Stomach (tissue), 9 donors: ENCODE data around the gene NKIRAS2. TPM values are rescaled to one million over a fixed set of nuclear protein-coding genes. Genes with fewer than 3 reads are reported as not detected.

Experiments
- DNase-seq, 2 donors: peaks; one replicate each; pipeline versions ENCODE4 v3.0.0 to v3.0.0-alpha.2; 2013 to 2019
- H3K27ac ChIP-seq, 5 donors: fragments of 200-600 bp in 4 of 5; sonication (generic) in 4 of 5; one replicate each; pipeline ENCODE4 v1.5.1; 2013 to 2019; ENCODE audit warnings: mild to moderate bottlenecking in 1 of 5, moderate library complexity in 1 of 5
- H3K27me3 ChIP-seq, 3 donors: fragments of 200-600 bp; sonication (generic); one replicate each; pipeline ENCODE4 v1.5.1; 2017 to 2019; ENCODE audit warnings: mixed run types in 1 of 3
- H3K36me3 ChIP-seq, 4 donors: fragments of 200-600 bp; sonication (generic); 1 replicate in 3 of 4; 2 replicates in 1 of 4; pipeline ENCODE4 v1.5.1; 2016 to 2019
- H3K4me1 ChIP-seq, 4 donors: fragments of 200-600 bp; sonication (generic); one replicate each; pipeline ENCODE4 v1.5.1; 2016 to 2019
- H3K4me3 ChIP-seq, 4 donors: fragments of 200-600 bp; sonication (generic) in 3 of 4; one replicate each; pipeline ENCODE4 v1.5.1; 2016 to 2019; ENCODE audit warnings: mild to moderate bottlenecking in 1 of 4
- H3K9me3 ChIP-seq, 4 donors: fragments of 200-600 bp; sonication (generic); one replicate each; pipeline ENCODE4 v1.5.1; 2016 to 2019
- EP300 ChIP-seq: sonication (generic); formaldehyde crosslinking; IDR thresholded peaks from one replicate; pipeline ENCODE4 v1.6.1; 2017; ENCODE audit warnings: antibody characterized with exemption
- POLR2A ChIP-seq, 4 donors: fragments of 450-650 bp; IDR thresholded peaks; one replicate each; pipeline ENCODE4 v1.6.1; 2016; ENCODE audit warnings: antibody characterized with exemption in 4 of 4, control low read depth in 2 of 4, mild to moderate bottlenecking in 1 of 4, moderate library complexity in 1 of 4
- POLR2AphosphoS5 ChIP-seq, 3 donors: sonication (generic); formaldehyde crosslinking; IDR thresholded peaks; one replicate each; pipeline ENCODE4 v1.6.1; 2016; ENCODE audit warnings: antibody characterized with exemption in 3 of 3
- WGBS, 5 donors: extraction: QIAGEN DNeasy Blood & Tissue Kit in 3 of 5; methylation state at CpG; one replicate each; pipeline versions ENCODE4 v1.1.5 to v1.1.7; 2013 to 2018; 5-methylcytosine and 5-hydroxymethylcytosine counted together
- intact Hi-C: fragments of 100-400 bp; cut with DNase I; formaldehyde crosslinking; loops from one replicate; pipeline ENCODE4 v1.15.1; 2023; ENCODE audit warnings: low total_unique reads
- polyA plus RNA-seq, 3 donors: library from polyadenylated mRNA; stranded (reverse); fragments of 200-250 nt; gene quantifications; one replicate each; pipeline ENCODE4 v1.2.3, GENCODE V29; 2013
- total RNA-seq, 5 donors: library from RNA; depleted of rRNA; stranded (reverse); fragments of >200 nt; gene quantifications; one replicate each; pipeline versions ENCODE4 v1.1.0 to v1.2.3, GENCODE V29; 2014 to 2016
- TF ChIP-seq, protein P1 (sequence below), 7 experiments: fragments of 450-650 bp in 4 of 7; fragments of 200-600 bp in 3 of 7; sonication (generic) in 3 of 7; IDR thresholded peaks; one replicate each; pipeline ENCODE4 v1.5.1; 2016 to 2019; ENCODE audit warnings: antibody characterized with exemption in 7 of 7, control low read depth in 2 of 7, mild to moderate bottlenecking in 1 of 7
- donor health status: healthy with polysubstance abuse.
- donor health status: Bipolar disorder and iron deficiency.
- donor health status: healthy.

Gene NKIRAS2
- total and polyA plus RNA-seq, 8 donors = 7.5 to 28.5 (median 20.8) TPM

DNA sequence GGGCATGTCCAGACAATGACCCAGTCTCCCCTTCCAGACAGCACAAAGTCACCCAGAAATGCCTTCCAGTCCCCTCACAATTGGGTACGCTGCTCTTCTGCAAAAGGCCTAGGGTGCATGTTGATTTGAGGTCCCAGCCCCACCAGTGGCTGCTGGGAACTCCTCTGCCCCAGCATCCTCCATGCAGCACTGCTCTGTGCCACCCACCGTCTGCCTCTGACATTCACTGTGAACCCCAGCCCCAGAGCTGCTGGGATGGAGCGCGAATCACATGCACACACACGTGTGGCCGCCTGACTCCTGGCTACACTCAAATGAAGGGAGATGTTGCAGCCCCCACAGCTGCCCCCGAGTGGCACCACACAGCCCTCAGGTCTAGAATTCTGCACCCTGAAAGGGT, 31.8 kb downstream of the NKIRAS2 start:
- no peak overlapping the region for H3K27ac ChIP-seq
- no peak overlapping the region for H3K4me3 ChIP-seq
- H3K27me3 ChIP-seq = peaks cover 0 to 41% (median 17%) of the 10 kb centered on the region in 3 donors
- no peak for DNase-seq
- TF ChIP-seq, protein P1, sequence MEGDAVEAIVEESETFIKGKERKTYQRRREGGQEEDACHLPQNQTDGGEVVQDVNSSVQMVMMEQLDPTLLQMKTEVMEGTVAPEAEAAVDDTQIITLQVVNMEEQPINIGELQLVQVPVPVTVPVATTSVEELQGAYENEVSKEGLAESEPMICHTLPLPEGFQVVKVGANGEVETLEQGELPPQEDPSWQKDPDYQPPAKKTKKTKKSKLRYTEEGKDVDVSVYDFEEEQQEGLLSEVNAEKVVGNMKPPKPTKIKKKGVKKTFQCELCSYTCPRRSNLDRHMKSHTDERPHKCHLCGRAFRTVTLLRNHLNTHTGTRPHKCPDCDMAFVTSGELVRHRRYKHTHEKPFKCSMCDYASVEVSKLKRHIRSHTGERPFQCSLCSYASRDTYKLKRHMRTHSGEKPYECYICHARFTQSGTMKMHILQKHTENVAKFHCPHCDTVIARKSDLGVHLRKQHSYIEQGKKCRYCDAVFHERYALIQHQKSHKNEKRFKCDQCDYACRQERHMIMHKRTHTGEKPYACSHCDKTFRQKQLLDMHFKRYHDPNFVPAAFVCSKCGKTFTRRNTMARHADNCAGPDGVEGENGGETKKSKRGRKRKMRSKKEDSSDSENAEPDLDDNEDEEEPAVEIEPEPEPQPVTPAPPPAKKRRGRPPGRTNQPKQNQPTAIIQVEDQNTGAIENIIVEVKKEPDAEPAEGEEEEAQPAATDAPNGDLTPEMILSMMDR (IDR thresholded peaks at IDR 0.05) = no peak
- TF ChIP-seq POLR2AphosphoS5 (IDR thresholded peaks at IDR 0.05) = no peak
- no peak for TF ChIP-seq POLR2A (IDR thresholded peaks at IDR 0.05)
- TF ChIP-seq EP300 = no peak
- no peaks in the 10 kb centered on the region for H3K36me3 ChIP-seq
- H3K4me1 ChIP-seq = peaks cover 10 to 13% (median 12%) of the 10 kb centered on the region in 4 donors
- WGBS, 5 donors = 87 to 98% (median 91%) methylated on average over 7 of the region's 7 CpGs
- H3K9me3 ChIP-seq = no peaks in the 10 kb centered on the region
- intact Hi-C loops = no loop called here

DNA sequence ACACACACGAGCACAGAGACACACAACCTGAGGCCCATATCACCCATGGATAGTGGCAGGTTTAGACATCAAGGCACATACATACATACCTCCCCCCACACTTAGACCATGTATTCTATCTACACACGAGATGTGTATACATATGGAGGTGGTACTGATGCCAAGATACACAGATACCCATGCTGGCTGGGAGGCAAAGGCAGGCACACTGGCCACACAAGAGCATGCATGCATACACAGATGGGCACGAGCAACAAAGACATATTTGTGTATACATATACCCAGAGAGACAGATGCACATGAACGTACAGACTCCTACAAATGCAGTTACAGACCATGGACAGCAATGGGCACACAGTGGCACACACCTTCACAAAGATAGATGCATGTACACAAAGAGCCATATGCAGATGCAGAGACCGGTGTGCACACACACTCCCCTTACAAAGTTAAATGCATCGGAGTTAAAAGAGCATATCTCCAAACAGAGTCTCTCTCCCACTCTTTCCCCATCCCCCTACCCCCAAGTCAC, 32.5 kb downstream of the NKIRAS2 start:
- Histone ChIP-seq H3K4me3 (no peak overlapping the region), H3K27me3 (peaks cover 0 to 41% (median 17%) of the 10 kb centered on the region in 3 donors), H3K4me1 (peaks cover 10 to 13% (median 12%) of the 10 kb centered on the region in 4 donors), H3K9me3 (no peaks in the 10 kb centered on the region), H3K36me3 (no peaks in the 10 kb centered on the region), H3K27ac (no peak overlapping the region)
- no peak for TF ChIP-seq EP300
- TF ChIP-seq, protein P1 (IDR thresholded peaks at IDR 0.05) = no peak
- TF ChIP-seq POLR2A (IDR thresholded peaks at IDR 0.05) = no peak
- TF ChIP-seq POLR2AphosphoS5 (IDR thresholded peaks at IDR 0.05) = no peak
- WGBS, 5 donors = 55 to 64% (median 60%) methylated on average over 6 of the region's 6 CpGs
- intact Hi-C loops = no loop called here
- DNase-seq = no peak

DNA sequence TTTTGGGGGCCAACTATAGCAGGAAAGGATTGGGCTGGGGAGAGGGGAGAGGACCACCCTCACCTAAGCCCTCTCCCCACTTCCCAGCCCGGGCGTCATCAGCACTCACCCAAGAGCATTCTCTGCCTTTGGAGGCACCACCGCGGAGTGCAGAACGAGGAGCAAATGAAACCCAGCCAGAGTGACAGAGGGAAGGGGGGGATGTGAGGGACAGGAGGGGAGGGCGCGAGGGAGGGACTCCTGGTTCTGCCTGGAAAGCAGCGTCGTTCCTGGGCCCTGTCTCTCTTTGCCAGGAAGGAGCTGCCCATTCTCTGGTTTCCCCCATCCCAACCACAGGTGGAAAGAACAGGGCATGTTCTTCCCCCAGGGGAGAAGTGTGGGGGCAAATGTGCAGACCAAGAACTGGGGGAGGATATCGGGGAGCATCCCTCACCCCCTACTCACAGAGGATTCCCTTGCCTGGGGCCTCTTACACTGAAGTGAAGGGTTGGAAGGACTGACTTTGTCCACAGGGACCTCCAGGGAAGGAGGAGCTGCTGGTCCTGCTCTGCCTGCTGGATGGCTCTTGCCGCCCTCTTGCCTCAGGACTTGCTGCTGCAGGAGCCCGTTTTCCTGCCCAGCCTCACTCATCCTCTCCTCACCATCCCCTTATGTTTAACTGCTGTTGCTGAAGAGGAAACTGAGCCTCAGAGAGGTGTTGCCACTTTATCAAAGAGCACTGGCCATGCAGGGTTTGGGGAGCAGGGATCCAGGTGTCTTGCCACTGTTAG, 34.0 kb downstream of the NKIRAS2 start:
- no peak overlapping the region for H3K27ac ChIP-seq
- H3K36me3 ChIP-seq = no peaks in the 10 kb centered on the region
- DNase-seq = no peak
- H3K4me1 ChIP-seq = peaks cover 10 to 13% (median 12%) of the 10 kb centered on the region in 4 donors
- intact Hi-C loops = no loop called here
- 21 to 35% (median 22%) methylated on average over 9 to 12 of the region's 12 CpGs for WGBS, 5 donors
- H3K4me3 ChIP-seq = no peak overlapping the region
- no peaks in the 10 kb centered on the region for H3K9me3 ChIP-seq
- peaks cover 0 to 50% (median 17%) of the 10 kb centered on the region in 3 donors for H3K27me3 ChIP-seq
- no peak for TF ChIP-seq POLR2A (IDR thresholded peaks at IDR 0.05)
- no peak for TF ChIP-seq POLR2AphosphoS5 (IDR thresholded peaks at IDR 0.05)
- no peak for TF ChIP-seq EP300
- TF ChIP-seq, protein P1 (IDR thresholded peaks at IDR 0.05) = no peak

DNA sequence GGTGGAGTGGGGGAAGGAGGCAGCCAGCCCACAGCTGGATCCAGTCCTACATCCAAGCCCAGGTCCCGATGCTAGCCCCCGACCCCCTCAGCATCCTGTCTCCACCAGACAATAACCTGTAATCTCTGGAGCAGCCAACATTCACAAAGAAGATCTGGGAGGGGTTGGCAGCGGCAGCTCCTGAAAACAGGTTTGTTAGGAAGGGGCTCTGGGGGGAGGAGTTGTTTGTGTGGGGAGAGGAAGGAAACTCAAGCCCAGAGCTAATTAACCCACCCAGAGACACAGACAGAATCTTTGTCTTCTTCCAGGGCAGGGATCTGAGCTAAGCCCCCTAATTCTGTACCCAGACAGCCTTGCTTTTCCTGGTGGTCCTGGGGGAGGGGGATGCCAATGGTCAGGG, 35.1 kb downstream of the NKIRAS2 start:
- 25 to 37% (median 30%) methylated on average over 3 of the region's 3 CpGs for WGBS, 5 donors
- Histone ChIP-seq H3K4me1 (peaks cover 8 to 10% (median 9%) of the 10 kb centered on the region in 4 donors), H3K27me3 (peaks cover 0 to 53% (median 17%) of the 10 kb centered on the region in 3 donors), H3K36me3 (no peaks in the 10 kb centered on the region), H3K4me3 (no peak overlapping the region), H3K9me3 (no peaks in the 10 kb centered on the region), H3K27ac (no peak overlapping the region)
- intact Hi-C loops = no loop called here
- TF ChIP-seq, protein P1 (IDR thresholded peaks at IDR 0.05) = no peak
- TF ChIP-seq POLR2A (IDR thresholded peaks at IDR 0.05) (no peak), EP300 (no peak), POLR2AphosphoS5 (IDR thresholded peaks at IDR 0.05) (no peak)
- DNase-seq = no peak
